Measurements from ENCODE around the gene SLC7A14.

Gene SLC7A14

DNA sequence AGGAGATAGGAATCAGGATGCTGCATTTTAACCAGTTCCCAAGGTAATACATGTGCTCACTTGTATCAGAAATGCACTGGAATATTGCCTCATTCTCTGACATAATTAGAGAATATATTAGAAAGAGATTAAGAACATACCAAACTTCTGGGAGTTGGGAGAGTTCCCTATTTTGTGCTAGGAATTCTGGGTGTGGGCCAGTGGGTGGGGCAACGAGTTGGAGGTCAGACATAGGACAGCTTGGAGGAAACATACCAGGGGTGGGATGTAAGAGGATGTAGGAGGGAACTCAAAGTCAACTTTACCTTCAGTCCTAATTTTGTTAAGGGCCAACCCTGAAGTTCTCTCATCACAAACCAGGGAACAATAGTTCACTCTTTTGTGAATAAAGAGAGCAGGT lies 83.6 kb downstream of the SLC7A14 start:
- H3K36me3 Mint-ChIP-seq = no peaks in the 10 kb centered on the region

DNA sequence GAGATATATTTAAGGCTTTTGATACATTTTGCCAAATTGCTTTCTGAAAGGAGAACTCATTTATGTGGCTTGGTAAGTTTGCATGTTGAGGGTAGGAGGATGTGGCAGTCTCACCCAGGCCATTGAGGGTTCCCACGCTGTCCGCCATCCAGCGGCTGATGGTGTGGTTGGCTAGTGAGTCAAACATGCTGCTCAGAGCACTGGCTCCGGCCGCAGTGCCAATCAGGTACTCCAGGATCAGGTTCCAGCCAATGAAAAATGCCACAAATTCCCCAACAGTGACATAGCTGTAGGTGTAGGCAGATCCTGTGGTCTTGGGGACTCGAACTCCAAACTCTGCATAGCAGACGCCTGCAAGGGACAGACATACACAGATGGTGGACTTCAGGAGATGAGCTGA lies 84.9 kb downstream of the SLC7A14 start:
- Mint-ChIP-seq H3K27ac (no peak overlapping the region), H3K4me1 (ENCODE audit: low read depth) (no peaks in the 10 kb centered on the region), H3K27me3 (peaks cover 2% of the 10 kb centered on the region), H3K9me3 (ENCODE audit: low read depth) (no peaks in the 10 kb centered on the region), H3K4me3 (no peak overlapping the region), H3K36me3 (no peaks in the 10 kb centered on the region)

More for the DNA sequence above, 83.6 kb downstream of the SLC7A14 start:
- no peak overlapping the region for H3K27ac Mint-ChIP-seq
- H3K4me3 Mint-ChIP-seq = no peak overlapping the region
- H3K4me1 Mint-ChIP-seq (ENCODE audit: low read depth) = no peaks in the 10 kb centered on the region
- no peaks in the 10 kb centered on the region for H3K9me3 Mint-ChIP-seq (ENCODE audit: low read depth)
- peaks cover 2% of the 10 kb centered on the region for H3K27me3 Mint-ChIP-seq

DNA sequence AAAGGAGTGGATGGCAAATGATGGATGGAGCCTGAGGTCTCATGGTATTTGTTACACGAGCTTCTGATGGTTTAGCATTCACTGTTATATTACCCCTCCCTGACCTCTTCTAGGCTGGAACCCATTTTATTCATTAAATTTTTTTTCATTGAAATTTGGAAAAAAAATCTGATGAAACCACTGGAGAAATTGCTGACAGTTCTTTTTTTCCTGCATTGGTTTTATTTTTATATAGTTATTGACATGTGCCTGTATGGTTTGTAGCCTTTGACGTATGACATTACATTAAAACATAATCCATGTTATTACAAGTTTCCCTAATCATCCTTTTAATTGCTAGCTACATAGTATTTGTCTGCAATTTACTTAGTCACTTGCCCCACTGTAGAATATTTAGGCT lies 85.4 kb downstream of the SLC7A14 start:
- no peaks in the 10 kb centered on the region for H3K4me1 Mint-ChIP-seq (ENCODE audit: low read depth)
- peaks cover 2% of the 10 kb centered on the region for H3K27me3 Mint-ChIP-seq
- no peak overlapping the region for H3K27ac Mint-ChIP-seq
- H3K36me3 Mint-ChIP-seq = no peaks in the 10 kb centered on the region
- H3K9me3 Mint-ChIP-seq (ENCODE audit: low read depth) = no peaks in the 10 kb centered on the region
- H3K4me3 Mint-ChIP-seq = no peak overlapping the region

DNA sequence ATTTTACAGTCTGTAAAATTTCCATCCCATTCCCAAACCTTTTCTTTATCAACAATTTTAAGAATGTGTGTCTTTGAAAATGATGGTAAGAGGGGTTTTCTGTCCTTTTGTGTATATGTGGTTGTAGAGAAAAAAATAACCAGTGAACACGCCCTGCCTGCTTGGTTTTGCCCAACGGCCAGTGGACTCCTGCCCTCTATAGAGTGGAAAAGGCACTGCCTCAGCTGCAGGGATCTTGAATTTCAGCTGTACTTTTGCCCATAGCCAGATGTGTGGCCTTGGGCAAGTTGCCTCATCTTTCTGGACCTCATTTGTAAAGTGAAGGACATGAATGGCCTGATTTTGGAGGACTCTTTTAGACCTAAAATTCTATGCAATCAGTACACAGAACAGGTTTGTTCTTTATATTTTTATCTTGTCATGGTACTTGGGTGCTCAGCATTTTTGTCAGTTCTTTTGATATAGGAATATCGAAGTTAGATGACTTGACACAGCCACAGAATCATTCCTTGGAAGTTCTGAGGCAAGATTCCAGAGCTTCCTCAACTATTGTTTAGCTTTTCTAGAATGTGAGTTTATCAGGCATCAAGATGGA lies 86.2 kb downstream of the SLC7A14 start:
- Mint-ChIP-seq H3K27me3 (peaks cover 2% of the 10 kb centered on the region), H3K9me3 (ENCODE audit: low read depth) (no peaks in the 10 kb centered on the region)

DNA sequence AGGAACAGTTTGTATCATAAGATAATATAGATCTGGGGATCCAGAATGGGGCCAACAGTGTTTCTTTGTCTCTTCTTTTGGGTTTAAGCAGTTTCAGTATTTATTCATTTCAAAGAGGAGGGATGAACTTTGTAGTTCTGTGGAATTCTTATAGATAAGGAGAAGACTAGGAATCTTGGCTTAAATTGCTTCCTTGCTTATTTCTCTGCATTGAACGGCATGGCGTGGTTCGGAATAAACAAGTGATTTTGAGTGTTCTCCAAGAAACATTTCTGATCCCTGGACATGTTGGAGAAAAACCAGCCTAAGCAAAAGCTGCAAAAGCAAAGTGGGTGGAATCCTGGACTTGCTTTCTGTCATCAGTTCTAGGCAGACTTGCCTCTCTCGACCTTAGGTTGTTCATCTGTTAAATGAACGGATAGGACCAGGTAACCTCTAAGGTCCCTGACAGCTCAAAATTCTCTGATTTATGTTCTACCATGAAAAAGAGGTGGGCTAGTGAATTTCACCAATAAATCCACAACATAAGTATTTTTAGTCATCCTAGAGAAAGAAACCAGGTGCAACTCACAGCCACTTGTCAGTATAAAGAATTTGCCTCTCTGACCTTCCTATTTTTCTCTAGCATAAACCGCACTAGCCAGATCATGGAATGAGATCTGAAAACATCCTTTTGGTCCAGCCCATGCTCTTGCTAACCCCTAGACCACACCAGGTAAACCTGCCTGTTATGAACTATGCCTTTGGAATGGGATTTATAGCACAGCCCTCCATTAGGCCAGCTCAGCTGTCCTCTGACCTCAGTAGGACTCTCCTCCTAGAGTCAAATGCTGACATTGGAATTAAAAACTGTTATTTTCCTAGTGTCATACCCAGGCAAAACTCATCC lies 88.4 kb downstream of the SLC7A14 start:
- no peaks in the 10 kb centered on the region for H3K36me3 Mint-ChIP-seq
- peaks cover 2% of the 10 kb centered on the region for H3K27me3 Mint-ChIP-seq
- H3K27ac Mint-ChIP-seq = no peak overlapping the region
- H3K4me3 Mint-ChIP-seq = no peak overlapping the region
- no peaks in the 10 kb centered on the region for H3K9me3 Mint-ChIP-seq (ENCODE audit: low read depth)
- no peaks in the 10 kb centered on the region for H3K4me1 Mint-ChIP-seq (ENCODE audit: low read depth)

More for the DNA sequence above, 86.2 kb downstream of the SLC7A14 start:
- Mint-ChIP-seq H3K4me3 (no peak overlapping the region), H3K36me3 (no peaks in the 10 kb centered on the region), H3K27ac (no peak overlapping the region), H3K4me1 (ENCODE audit: low read depth) (no peaks in the 10 kb centered on the region)

DNA sequence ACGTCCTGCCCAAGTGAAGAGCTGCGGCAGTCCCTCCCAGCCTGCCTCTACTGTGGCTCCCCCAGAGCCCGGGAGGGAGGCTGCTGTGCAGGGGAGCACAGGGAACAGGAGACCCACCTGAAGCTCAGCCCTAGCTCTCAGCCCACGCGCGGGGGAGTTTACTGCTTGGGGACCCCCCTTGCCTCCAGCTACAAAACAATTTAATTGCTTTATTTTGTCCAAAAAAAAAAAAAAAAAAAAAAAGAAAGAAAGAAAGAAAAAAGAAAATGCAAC lies 89.1 kb downstream of the SLC7A14 start:
- Mint-ChIP-seq H3K27ac (no peak overlapping the region), H3K9me3 (ENCODE audit: low read depth) (no peaks in the 10 kb centered on the region), H3K27me3 (peaks cover 2% of the 10 kb centered on the region), H3K4me1 (ENCODE audit: low read depth) (no peaks in the 10 kb centered on the region), H3K36me3 (no peaks in the 10 kb centered on the region), H3K4me3 (no peak overlapping the region)

DNA sequence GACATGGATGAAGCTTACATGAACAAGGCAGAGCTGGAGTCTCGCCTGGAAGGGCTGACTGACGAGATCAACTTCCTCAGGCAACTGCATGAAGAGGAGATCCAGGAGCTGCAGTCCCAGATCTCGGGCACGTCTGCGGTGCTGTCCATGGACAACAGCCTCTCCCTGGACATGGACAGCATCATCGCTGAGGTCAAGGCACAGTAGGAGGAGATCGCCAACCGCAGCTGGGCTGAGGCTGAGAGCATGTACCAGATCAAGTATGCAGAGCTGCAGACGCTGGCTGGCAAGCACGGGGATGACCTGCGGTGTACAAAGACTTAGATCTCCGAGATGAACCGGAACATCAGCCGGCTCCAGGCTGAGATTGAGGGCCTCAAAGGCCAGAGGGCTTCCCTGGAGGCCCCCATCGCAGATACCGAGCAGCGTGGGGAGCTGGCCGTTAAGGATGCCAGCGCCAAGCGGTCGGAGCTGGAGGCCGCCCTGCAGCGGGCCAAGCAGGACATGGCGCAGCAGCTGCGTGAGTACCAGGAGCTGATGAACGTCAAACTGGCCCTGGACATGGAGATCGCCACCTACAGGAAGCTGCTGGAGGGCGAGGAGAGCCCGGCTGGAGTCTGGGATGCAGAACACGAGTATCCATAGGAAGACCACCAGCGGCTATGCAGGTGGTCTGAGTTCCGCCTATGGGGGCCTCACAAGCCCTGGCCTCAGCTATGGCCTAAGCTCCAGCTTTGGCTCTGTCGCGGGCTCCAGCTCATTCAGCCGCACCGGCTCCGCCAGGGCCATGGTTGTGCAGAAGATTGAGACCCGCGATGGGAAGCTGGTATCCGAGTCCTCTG lies 89.6 kb downstream of the SLC7A14 start:
- no peak overlapping the region for H3K4me3 Mint-ChIP-seq
- H3K27ac Mint-ChIP-seq = no peak overlapping the region
- H3K4me1 Mint-ChIP-seq (ENCODE audit: low read depth) = no peaks in the 10 kb centered on the region
- peaks cover 2% of the 10 kb centered on the region for H3K27me3 Mint-ChIP-seq
- no peaks in the 10 kb centered on the region for H3K36me3 Mint-ChIP-seq
- H3K9me3 Mint-ChIP-seq (ENCODE audit: low read depth) = no peaks in the 10 kb centered on the region

DNA sequence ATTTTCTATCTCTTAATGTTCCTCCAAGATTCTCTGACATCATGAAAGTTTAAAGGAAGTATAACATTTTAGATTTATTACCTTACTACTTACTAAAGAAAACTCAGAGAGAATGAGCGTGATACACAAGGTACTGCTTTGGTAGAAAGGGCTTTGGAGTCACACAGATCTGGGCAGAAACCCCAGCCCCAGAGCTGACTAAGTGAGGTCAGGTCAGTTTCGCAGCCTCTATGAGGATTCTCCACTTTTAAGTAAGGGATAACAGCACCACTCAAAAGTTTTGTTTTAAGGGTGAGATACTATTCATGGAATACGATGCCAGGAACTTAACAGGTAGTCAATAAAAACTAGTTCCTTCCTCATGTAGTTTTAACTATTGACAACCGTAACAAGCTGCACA lies 91.1 kb downstream of the SLC7A14 start:
- Mint-ChIP-seq H3K27me3 (peaks cover 2% of the 10 kb centered on the region), H3K36me3 (no peaks in the 10 kb centered on the region), H3K9me3 (ENCODE audit: low read depth) (no peaks in the 10 kb centered on the region), H3K27ac (no peak overlapping the region), H3K4me1 (ENCODE audit: low read depth) (no peaks in the 10 kb centered on the region), H3K4me3 (no peak overlapping the region)

DNA sequence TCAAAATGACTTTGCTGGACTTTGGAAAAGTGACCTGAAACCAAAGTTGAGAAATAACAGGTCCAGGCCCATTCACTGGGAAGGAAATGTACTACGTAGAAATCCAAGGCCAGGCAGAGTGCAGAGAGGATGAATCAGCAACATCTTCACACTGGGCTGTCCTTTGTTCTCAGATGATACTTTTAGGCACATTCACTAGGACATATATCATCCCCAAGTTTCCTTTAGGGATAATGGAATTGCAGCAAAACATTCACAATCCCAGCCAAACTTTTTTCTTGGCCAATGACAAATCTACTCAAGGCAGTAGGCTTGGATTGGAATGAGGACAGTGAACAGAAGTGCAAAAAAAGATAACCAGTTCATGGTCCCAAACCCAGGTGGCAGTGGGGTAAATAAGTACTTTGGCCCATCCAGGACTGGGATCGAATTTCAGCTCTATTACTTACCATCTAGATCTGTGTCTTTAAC lies 92.1 kb downstream of the SLC7A14 start:
- Mint-ChIP-seq H3K9me3 (ENCODE audit: low read depth) (no peaks in the 10 kb centered on the region), H3K36me3 (no peaks in the 10 kb centered on the region), H3K27me3 (no peaks in the 10 kb centered on the region), H3K4me1 (ENCODE audit: low read depth) (no peaks in the 10 kb centered on the region), H3K27ac (no peak overlapping the region), H3K4me3 (no peak overlapping the region)

DNA sequence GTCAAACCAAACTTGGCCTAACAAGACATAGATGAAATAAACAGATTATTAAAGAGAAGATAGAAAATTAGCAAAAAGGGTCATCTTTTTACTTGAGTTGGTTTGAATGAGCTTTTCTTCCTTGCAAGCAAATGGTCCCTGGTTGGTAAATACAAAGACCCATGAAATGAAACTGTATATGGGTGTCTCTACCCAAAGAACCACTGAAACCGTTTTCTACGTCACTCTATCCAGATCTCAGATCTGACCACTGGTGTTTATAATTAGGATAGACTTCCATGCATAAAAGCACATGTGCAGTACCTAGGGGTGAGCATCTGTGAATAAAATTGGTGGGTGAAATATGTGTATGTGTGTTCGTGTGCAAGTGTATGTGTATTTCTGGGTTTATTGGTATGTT lies 94.0 kb downstream of the SLC7A14 start:
- H3K4me3 Mint-ChIP-seq = no peak overlapping the region
- H3K4me1 Mint-ChIP-seq (ENCODE audit: low read depth) = no peaks in the 10 kb centered on the region
- H3K36me3 Mint-ChIP-seq = no peaks in the 10 kb centered on the region
- H3K27ac Mint-ChIP-seq = no peak overlapping the region
- H3K27me3 Mint-ChIP-seq = peaks cover 4% of the 10 kb centered on the region
- H3K9me3 Mint-ChIP-seq (ENCODE audit: low read depth) = no peaks in the 10 kb centered on the region

DNA sequence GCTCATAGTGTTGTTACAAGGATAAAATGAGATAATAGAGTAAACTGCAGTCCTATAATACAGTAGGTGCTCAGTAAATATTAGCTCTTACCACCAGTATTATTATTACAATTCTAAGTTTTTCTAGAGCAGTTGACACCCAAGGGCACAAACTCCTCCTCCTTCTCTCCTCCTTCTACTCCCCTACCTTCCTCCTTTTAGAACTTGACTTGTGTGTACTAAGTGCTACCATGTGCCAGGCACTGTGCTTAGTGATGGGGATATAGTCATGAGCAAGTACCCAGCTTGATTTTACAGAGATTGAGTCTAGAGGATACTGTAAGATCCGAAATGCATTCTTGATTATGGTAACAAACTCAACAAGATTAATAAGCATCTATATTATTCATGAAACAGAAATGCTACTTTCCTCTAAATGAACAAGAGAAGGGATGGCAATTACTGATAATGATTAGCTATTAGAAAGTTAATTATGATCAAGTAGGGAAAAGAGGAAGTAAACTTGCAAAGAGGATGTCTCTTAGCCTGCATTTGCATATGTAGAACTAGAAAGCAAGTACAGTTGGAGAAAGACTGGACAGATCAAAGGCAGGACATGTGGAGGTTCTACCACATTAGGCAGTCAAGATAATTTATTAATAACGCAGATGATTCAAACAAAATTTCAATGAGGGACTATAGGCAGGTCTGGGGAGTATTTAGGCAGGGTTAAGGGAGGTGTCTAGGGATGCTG lies 94.9 kb downstream of the SLC7A14 start:
- Mint-ChIP-seq H3K4me3 (no peak overlapping the region), H3K27me3 (peaks cover 4% of the 10 kb centered on the region), H3K9me3 (ENCODE audit: low read depth) (no peaks in the 10 kb centered on the region)

DNA sequence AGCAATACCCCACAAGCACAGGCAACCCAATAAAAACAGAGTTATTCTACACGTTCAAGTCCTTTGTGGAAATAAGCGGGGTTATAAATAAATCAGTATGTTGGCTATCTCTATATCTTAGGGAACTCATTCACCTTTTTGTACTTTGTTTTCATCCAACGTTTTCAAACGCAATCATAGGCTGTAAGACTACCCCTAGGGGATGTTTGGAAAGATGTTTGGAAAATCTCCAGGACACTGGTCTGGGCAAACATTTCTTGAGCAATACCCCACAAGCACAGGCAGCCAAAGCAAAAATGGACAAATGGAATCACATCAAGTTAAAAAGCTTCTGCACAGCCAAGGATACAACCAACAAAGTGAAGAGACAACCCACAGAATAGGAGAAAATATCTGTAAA lies 97.1 kb downstream of the SLC7A14 start:
- Mint-ChIP-seq H3K27me3 (peaks cover 4% of the 10 kb centered on the region), H3K9me3 (ENCODE audit: low read depth) (no peaks in the 10 kb centered on the region), H3K4me3 (no peak overlapping the region), H3K4me1 (ENCODE audit: low read depth) (no peaks in the 10 kb centered on the region), H3K36me3 (no peaks in the 10 kb centered on the region), H3K27ac (no peak overlapping the region)

More for the DNA sequence above, 94.9 kb downstream of the SLC7A14 start:
- no peak overlapping the region for H3K27ac Mint-ChIP-seq
- no peaks in the 10 kb centered on the region for H3K36me3 Mint-ChIP-seq
- no peaks in the 10 kb centered on the region for H3K4me1 Mint-ChIP-seq (ENCODE audit: low read depth)

DNA sequence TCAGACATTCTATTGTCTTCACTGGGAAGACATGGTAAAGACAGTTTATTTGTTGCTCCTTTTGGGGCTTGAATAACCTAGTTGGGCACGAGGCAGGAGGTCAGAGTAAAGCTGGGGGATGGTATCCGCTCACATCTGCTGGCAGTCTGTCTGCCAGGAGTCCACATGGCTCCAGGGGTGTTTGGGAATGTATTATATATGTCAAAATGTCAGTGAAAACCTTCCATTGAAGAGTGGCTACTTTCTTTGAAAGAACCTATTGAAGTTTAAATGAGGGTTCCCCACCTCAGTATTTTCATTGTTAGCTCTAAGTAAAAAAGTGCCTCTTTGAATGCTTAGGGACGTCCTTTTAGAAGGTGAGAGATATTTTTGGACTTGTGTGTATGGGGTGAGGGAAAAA lies 98.8 kb downstream of the SLC7A14 start:
- no peaks in the 10 kb centered on the region for H3K4me1 Mint-ChIP-seq (ENCODE audit: low read depth)
- no peak overlapping the region for H3K4me3 Mint-ChIP-seq
- no peaks in the 10 kb centered on the region for H3K36me3 Mint-ChIP-seq
- H3K27ac Mint-ChIP-seq = no peak overlapping the region
- H3K27me3 Mint-ChIP-seq = peaks cover 4% of the 10 kb centered on the region
- no peaks in the 10 kb centered on the region for H3K9me3 Mint-ChIP-seq (ENCODE audit: low read depth)

DNA sequence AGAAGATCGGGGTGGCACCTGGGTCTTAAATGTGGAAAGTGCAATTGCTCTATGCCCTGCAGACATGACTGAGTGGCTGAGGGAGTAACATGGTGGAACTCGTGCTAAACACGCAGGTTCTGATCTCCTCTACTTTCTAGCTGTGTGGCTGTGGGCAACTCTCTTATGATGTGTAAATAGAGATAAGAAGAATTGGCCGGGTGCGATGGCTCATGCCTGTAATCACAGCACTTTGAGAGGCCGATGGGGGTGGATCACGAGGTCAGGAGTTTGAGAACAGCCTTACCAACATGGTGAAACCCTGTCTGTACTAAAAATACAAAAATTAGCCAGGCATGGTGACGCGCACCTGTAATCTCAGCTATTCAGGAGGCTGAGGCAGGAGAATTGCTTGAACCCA lies 99.5 kb downstream of the SLC7A14 start:
- no peak overlapping the region for H3K4me3 Mint-ChIP-seq
- H3K4me1 Mint-ChIP-seq (ENCODE audit: low read depth) = no peaks in the 10 kb centered on the region
- H3K36me3 Mint-ChIP-seq = no peaks in the 10 kb centered on the region
- H3K9me3 Mint-ChIP-seq (ENCODE audit: low read depth) = no peaks in the 10 kb centered on the region
- H3K27ac Mint-ChIP-seq = no peak overlapping the region
- H3K27me3 Mint-ChIP-seq = peaks cover 4% of the 10 kb centered on the region

DNA sequence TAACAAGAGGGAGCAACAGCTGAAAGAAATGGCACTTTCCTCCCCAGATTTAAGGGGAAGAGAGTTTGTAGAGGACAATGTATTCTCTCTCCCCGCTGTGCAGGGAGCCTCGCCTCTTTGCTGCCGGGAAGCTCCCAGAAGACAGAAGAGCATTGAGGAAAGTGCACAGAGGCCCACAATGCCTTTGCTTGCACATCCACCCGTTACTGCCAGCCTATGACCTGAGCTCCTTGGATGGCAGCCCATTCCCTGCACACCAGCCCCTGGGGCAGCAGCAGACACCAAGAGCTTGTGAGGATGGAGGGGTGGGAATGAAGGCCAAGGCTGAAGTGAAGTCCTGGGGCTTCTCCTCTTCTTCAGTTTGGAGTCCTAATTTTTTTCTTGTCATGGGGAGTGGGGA lies 100.2 kb downstream of the SLC7A14 start:
- Mint-ChIP-seq H3K27me3 (peaks cover 4% of the 10 kb centered on the region), H3K9me3 (ENCODE audit: low read depth) (no peaks in the 10 kb centered on the region), H3K4me3 (no peak overlapping the region), H3K36me3 (no peaks in the 10 kb centered on the region), H3K4me1 (ENCODE audit: low read depth) (no peaks in the 10 kb centered on the region), H3K27ac (no peak overlapping the region)

Measured in activated naive CD8-positive, alpha-beta T cell (primary cell).